Loucy (cell line): Measurements from ENCODE around the gene OGG1.

Experiments used
- EZH2phosphoT487 ChIP-seq: fragments of 200-600 bp; IDR thresholded peaks from 2 replicates; pipeline ENCODE4 v1.6.1; 2018; ENCODE audit warnings: antibody characterized with exemption, mild to moderate bottlenecking, moderate library complexity, borderline replicate concordance
- TF ChIP-seq, protein P1 (sequence below): fragments of 200-600 bp; sonication (generic); conservative IDR thresholded peaks from 2 replicates; pipeline ENCODE4 v1.5.1; 2014; ENCODE audit warnings: mild to moderate bottlenecking, antibody characterized with exemption, low read length

DNA sequence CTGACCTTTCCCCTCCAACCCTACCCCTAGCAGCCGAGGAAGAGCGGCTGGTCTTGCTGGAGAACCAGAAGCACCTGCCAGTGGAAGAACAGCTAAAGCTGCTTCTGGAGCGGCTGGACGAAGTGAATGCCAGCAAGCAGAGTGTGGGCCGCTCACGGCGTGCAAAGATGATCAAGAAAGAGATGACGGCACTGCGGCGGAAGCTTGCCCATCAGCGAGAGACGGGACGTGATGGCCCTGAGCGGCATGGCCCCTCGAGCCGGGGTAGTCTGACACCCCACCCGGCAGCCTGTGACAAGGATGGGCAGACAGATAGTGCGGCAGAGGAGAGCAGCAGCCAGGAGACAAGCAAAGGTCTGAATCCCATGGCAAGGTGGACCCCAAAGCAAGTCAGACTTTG is 6.2 kb upstream of the OGG1 start:
- TF ChIP-seq EZH2phosphoT487 = no peak
- TF ChIP-seq, protein P1, sequence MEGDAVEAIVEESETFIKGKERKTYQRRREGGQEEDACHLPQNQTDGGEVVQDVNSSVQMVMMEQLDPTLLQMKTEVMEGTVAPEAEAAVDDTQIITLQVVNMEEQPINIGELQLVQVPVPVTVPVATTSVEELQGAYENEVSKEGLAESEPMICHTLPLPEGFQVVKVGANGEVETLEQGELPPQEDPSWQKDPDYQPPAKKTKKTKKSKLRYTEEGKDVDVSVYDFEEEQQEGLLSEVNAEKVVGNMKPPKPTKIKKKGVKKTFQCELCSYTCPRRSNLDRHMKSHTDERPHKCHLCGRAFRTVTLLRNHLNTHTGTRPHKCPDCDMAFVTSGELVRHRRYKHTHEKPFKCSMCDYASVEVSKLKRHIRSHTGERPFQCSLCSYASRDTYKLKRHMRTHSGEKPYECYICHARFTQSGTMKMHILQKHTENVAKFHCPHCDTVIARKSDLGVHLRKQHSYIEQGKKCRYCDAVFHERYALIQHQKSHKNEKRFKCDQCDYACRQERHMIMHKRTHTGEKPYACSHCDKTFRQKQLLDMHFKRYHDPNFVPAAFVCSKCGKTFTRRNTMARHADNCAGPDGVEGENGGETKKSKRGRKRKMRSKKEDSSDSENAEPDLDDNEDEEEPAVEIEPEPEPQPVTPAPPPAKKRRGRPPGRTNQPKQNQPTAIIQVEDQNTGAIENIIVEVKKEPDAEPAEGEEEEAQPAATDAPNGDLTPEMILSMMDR = no peak
